Stomach (tissue), 4 donors: Measurements from ENCODE around the gene MSI2.

Experiments
- CTCF ChIP-seq, 7 experiments: fragments of 450-650 bp in 4 of 7; fragments of 200-600 bp in 3 of 7; sonication (generic) in 3 of 7; IDR thresholded peaks; one replicate each; pipeline ENCODE4 v1.5.1; 2016 to 2019; ENCODE audit warnings: antibody characterized with exemption in 7 of 7, control low read depth in 2 of 7, mild to moderate bottlenecking in 1 of 7
- EP300 ChIP-seq: sonication (generic); formaldehyde crosslinking; IDR thresholded peaks from one replicate; pipeline ENCODE4 v1.6.1; 2017; ENCODE audit warnings: antibody characterized with exemption
- POLR2A ChIP-seq, 4 donors: fragments of 450-650 bp; IDR thresholded peaks; one replicate each; pipeline ENCODE4 v1.6.1; 2016; ENCODE audit warnings: antibody characterized with exemption in 4 of 4, control low read depth in 2 of 4, mild to moderate bottlenecking in 1 of 4, moderate library complexity in 1 of 4

GRCh38 chr17:57389473-57389872, 133.2 kb downstream of the MSI2 start:
- no peak for TF ChIP-seq CTCF (IDR thresholded peaks at IDR 0.05)
- TF ChIP-seq EP300: no peak
- no peak for TF ChIP-seq POLR2A (IDR thresholded peaks at IDR 0.05)
